Measurements from ENCODE around the gene LAIR2.
"Not testable (repeated sequence)": the region's sequence is repeated elsewhere in the genome, so short reads cannot be mapped to it uniquely, and the experiment has no call there.

LAIR2 gene

DNA sequence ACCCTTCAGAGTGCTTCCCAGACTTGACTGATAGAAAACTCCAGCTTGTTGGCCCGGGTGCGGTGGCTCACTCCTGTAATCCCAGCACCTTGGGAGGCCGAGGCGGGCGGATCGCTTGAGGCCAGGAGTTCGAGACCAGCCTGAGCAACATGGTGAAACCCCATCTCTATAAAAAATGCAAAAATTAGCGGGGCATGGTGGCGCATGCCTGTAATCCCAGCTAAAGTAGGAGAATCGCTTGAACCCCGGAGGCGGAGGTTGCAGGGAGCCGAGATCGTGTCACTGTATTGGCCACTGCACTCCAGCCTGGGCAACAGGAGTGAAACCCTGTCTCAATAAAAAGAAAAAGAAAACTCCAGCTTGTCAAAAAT, 36.5 kb upstream of the LAIR2 start:
- not testable (repeated sequence) for H3K27ac ChIP-seq (ENCODE audit: low read depth, low read length); H3K4me1 ChIP-seq (ENCODE audit: insufficient read depth, low read length); H3K4me3 ChIP-seq (ENCODE audit: low read length); H3K9ac ChIP-seq (ENCODE audit: low read depth, low read length); H3K9me3 ChIP-seq (ENCODE audit: insufficient read depth, low read depth, low read length)
- H3K27me3 ChIP-seq (ENCODE audit: insufficient read depth, low read length), result peaks cover 25% of the 10 kb centered on the region
- WGBS, result 95% methylated on average over 14 of the region's 14 CpGs
- H3K36me3 ChIP-seq (ENCODE audit: insufficient read depth, low read length), result peaks cover 10% of the 10 kb centered on the region

GRCh38 chr19:54469496-54469934, 33.1 kb upstream of the LAIR2 start:
- H3K9ac ChIP-seq (ENCODE audit: low read depth, low read length), result no peak overlapping the region
- H3K27ac ChIP-seq (ENCODE audit: low read depth, low read length), result no peak overlapping the region
- no peak overlapping the region for H3K4me3 ChIP-seq (ENCODE audit: low read length)
- H3K9me3 ChIP-seq (ENCODE audit: insufficient read depth, low read depth, low read length), result no peaks in the 10 kb centered on the region
- no peaks in the 10 kb centered on the region for H3K36me3 ChIP-seq (ENCODE audit: insufficient read depth, low read length)
- H3K27me3 ChIP-seq (ENCODE audit: insufficient read depth, low read length), result peaks cover 30% of the 10 kb centered on the region
- peaks cover 10% of the 10 kb centered on the region; the same call in 1 of the 2 replicates for H3K4me1 ChIP-seq (ENCODE audit: insufficient read depth, low read length)
- WGBS, result 63% methylated on average over 8 of the region's 8 CpGs

- 0 out of 2 replicates have a peak overlapping the region, but pooled peaks have one; percentile 64 for H3K9ac ChIP-seq (ENCODE audit: low read depth, low read length)
- H3K36me3 ChIP-seq (ENCODE audit: insufficient read depth, low read length), result no peaks in the 10 kb centered on the region
- WGBS, result 87% methylated on average over 10 of the region's 10 CpGs
- peaks cover 28% of the 10 kb centered on the region for H3K27me3 ChIP-seq (ENCODE audit: insufficient read depth, low read length)
- no peak overlapping the region for H3K27ac ChIP-seq (ENCODE audit: low read depth, low read length)
- H3K4me1 ChIP-seq (ENCODE audit: insufficient read depth, low read length), result peaks cover 10% of the 10 kb centered on the region; the same call in 1 of the 2 replicates
- no peaks in the 10 kb centered on the region for H3K9me3 ChIP-seq (ENCODE audit: insufficient read depth, low read depth, low read length)
- H3K4me3 ChIP-seq (ENCODE audit: low read length), result peak overlapping the region; percentile 48
Observed at GRCh38 chr19:54470276-54470887, 32.2 kb upstream of the LAIR2 start.

DNA sequence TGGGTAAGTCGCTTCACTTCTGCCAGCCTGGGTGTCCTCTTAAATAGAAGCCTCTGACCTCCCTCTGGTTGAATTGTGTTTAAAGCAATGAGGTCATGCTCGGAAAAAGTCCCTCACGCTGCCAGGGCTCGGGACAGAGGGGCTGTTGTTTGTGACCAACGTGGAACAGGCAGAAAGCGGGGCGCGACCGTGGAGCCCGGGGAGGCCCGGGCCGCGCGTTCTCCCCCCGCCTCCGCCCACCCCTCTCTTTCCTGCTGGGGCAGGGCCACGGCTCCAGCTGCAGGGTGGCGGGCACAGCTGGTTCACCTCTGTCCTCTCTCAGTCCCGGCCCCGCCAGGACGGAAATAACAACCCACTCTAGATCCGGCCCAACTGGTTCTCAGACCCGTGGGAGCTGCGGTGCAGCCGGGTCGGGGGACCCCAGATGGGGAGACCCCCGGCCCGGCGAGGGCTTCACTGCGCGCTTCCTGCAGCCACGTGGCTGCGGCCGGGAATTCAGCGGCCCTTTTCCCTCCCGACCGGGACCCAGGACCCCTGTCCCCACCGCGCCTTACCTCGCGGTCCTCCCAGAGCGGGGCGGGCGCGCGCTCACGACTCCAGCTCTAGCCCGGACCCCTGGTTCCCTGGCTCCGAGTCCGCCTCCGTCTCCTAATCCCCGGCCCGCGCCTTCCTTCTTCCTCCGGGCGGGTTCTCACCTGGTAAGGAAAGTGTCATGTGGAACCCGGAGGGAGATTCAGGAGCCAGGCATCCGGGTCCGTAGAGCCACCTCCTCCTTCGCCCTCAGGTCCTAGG, 31.4 kb upstream of the LAIR2 start:
- Histone ChIP-seq H3K9me3 (ENCODE audit: insufficient read depth, low read depth, low read length) (no peaks in the 10 kb centered on the region), H3K4me1 (ENCODE audit: insufficient read depth, low read length) (peaks cover 10% of the 10 kb centered on the region; the same call in 1 of the 2 replicates), H3K27me3 (ENCODE audit: insufficient read depth, low read length) (peaks cover 20% of the 10 kb centered on the region), H3K36me3 (ENCODE audit: insufficient read depth, low read length) (no peaks in the 10 kb centered on the region), H3K4me3 (ENCODE audit: low read length) (peak overlapping the region; percentile 48), H3K27ac (ENCODE audit: low read depth, low read length) (no peak overlapping the region), H3K9ac (ENCODE audit: low read depth, low read length) (peak overlapping the region; percentile 64)
- 10% methylated on average over 59 of the region's 60 CpGs for WGBS

DNA sequence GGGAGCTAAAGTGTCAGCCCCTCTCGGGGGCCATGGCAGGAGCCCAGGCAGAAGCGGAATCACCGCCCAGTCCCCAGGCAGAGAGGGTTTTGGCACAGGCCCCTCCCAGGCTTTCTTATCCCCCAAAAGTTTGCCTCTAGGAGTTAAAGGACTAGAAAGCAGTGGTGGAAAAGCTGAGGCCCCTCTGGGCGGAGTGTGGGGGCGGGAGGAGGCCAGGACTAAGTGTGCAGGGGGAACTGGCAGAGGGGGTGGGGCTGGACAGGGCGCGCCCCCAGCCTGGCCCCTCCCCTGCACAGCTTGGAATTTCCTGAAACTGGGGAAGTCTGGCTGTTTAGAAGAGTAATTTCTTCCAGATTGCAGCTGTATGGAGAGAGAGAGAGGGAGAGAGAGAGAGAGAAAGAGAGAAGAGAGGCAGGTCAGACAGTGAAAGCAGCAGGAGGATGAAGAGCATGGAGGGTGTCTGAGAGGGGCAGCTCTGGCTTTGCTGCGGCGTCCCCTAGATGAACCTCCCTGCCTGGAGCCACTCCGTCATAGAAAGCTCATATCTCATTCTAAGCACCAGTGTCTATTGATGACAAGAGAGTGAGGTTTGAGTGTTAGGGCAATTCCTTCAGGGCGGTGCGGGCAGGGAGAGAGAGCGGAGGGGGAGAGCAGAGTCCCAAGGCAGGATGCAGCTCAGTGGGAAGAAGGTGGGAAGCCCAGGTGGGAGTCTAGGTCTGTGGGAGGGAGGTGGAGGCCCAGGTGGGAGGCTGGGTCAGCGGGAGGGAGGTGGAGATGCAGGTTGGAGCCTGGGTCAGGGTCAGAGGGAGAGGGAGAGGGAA, 29.4 kb upstream of the LAIR2 start, which contains the start of gene CDC42EP5:
Gene CDC42EP5, minus strand, starts transcription at position 226 of the 821 bp plus-strand sequence. CDS start 7,749 bp downstream, outside the sequence.
- Histone ChIP-seq H3K36me3 (ENCODE audit: insufficient read depth, low read length) (no peaks in the 10 kb centered on the region), H3K27ac (ENCODE audit: low read depth, low read length) (no peak within 1 kb of the TSS), H3K27me3 (ENCODE audit: insufficient read depth, low read length) (peaks cover 20% of the 10 kb centered on the region), H3K9me3 (ENCODE audit: insufficient read depth, low read depth, low read length) (no peaks in the 10 kb centered on the region), H3K4me3 (ENCODE audit: low read length) (0 out of 2 replicates have a peak within 1 kb of the TSS, but pooled peaks have one; percentile 36), H3K9ac (ENCODE audit: low read depth, low read length) (no peak within 1 kb of the TSS), H3K4me1 (ENCODE audit: insufficient read depth, low read length) (peaks cover 10% of the 10 kb centered on the region; the same call in 1 of the 2 replicates)
- 39% methylated on average over 13 of the region's 14 CpGs for WGBS

GRCh38 chr19:54473892-54474372, 28.7 kb upstream of the LAIR2 start:
- H3K36me3 ChIP-seq (ENCODE audit: insufficient read depth, low read length), result no peaks in the 10 kb centered on the region
- no peak overlapping the region for H3K4me3 ChIP-seq (ENCODE audit: low read length)
- 63% methylated on average over 6 of the region's 6 CpGs for WGBS
- H3K4me1 ChIP-seq (ENCODE audit: insufficient read depth, low read length), result peaks cover 10% of the 10 kb centered on the region; the same call in 1 of the 2 replicates
- no peak overlapping the region for H3K27ac ChIP-seq (ENCODE audit: low read depth, low read length)
- no peak overlapping the region for H3K9ac ChIP-seq (ENCODE audit: low read depth, low read length)
- H3K9me3 ChIP-seq (ENCODE audit: insufficient read depth, low read depth, low read length), result no peaks in the 10 kb centered on the region
- peaks cover 20% of the 10 kb centered on the region for H3K27me3 ChIP-seq (ENCODE audit: insufficient read depth, low read length)

GRCh38 chr19:54475706-54476105, 26.9 kb upstream of the LAIR2 start:
- Histone ChIP-seq H3K9me3 (ENCODE audit: insufficient read depth, low read depth, low read length) (no peaks in the 10 kb centered on the region), H3K27ac (ENCODE audit: low read depth, low read length) (no peak overlapping the region), H3K36me3 (ENCODE audit: insufficient read depth, low read length) (no peaks in the 10 kb centered on the region), H3K4me3 (ENCODE audit: low read length) (no peak overlapping the region), H3K27me3 (ENCODE audit: insufficient read depth, low read length) (peaks cover 9% of the 10 kb centered on the region), H3K4me1 (ENCODE audit: insufficient read depth, low read length) (peaks cover 10% of the 10 kb centered on the region; the same call in 1 of the 2 replicates), H3K9ac (ENCODE audit: low read depth, low read length) (no peak overlapping the region)
- WGBS, result 85% methylated on average over 11 of the region's 11 CpGs

DNA sequence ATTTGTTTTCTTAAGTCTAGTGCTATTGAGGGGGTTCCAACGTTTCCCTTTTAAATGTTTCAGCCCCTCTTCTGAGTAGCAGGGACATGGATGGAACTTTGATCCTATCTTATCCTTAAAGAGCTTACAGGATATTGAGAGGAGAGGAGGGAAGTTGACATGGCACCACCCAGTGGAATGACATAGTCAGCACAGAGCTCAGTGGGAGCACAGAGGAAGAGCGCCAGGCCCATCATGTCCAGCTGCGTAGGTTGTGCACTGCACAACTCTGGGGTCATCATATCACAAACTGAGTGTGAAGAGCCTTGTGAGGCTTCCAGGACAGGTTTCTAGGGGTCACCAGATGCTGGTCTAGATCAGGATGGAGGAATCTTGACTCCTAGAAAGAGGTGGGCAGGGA, 25.0 kb upstream of the LAIR2 start:
- no peak overlapping the region for H3K9ac ChIP-seq (ENCODE audit: low read depth, low read length)
- 65% methylated on average over 3 of the region's 3 CpGs for WGBS
- no peaks in the 10 kb centered on the region for H3K27me3 ChIP-seq (ENCODE audit: insufficient read depth, low read length)
- no peak overlapping the region for H3K27ac ChIP-seq (ENCODE audit: low read depth, low read length)
- H3K36me3 ChIP-seq (ENCODE audit: insufficient read depth, low read length), result no peaks in the 10 kb centered on the region
- H3K4me1 ChIP-seq (ENCODE audit: insufficient read depth, low read length), result peaks cover 10% of the 10 kb centered on the region; the same call in 1 of the 2 replicates
- H3K9me3 ChIP-seq (ENCODE audit: insufficient read depth, low read depth, low read length), result no peaks in the 10 kb centered on the region
- H3K4me3 ChIP-seq (ENCODE audit: low read length), result no peak overlapping the region

GRCh38 chr19:54478677-54479266, 23.9 kb upstream of the LAIR2 start:
- Histone ChIP-seq H3K27ac (ENCODE audit: low read depth, low read length) (no peak overlapping the region), H3K9me3 (ENCODE audit: insufficient read depth, low read depth, low read length) (no peaks in the 10 kb centered on the region), H3K9ac (ENCODE audit: low read depth, low read length) (no peak overlapping the region), H3K27me3 (ENCODE audit: insufficient read depth, low read length) (no peaks in the 10 kb centered on the region), H3K4me3 (ENCODE audit: low read length) (no peak overlapping the region), H3K36me3 (ENCODE audit: insufficient read depth, low read length) (no peaks in the 10 kb centered on the region), H3K4me1 (ENCODE audit: insufficient read depth, low read length) (peaks cover 3% of the 10 kb centered on the region; the same call in 1 of the 2 replicates)
- 26% methylated on average over 9 of the region's 10 CpGs for WGBS

DNA sequence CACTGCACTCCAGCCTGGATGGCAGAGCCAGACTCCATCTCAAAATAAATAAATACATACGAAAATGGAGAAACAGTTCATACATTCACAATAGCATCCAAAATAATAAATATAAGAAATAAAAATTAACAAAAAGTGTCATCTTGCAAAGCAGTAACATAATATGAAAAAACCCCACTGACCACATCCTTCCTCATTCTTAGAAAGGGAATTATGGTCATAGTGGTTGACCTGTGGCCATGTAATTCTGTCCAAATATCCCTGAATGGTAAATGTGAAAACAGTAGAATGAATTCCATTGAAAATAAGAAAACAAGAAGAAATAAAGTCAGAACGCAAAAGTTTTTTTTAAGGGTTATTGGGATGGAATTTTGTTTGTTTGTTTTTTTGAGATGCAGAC, 22.6 kb upstream of the LAIR2 start:
- WGBS, result 86% methylated on average over 1 of the region's 2 CpGs
- Histone ChIP-seq H3K9me3 (ENCODE audit: insufficient read depth, low read depth, low read length) (no peaks in the 10 kb centered on the region), H3K36me3 (ENCODE audit: insufficient read depth, low read length) (no peaks in the 10 kb centered on the region), H3K27me3 (ENCODE audit: insufficient read depth, low read length) (no peaks in the 10 kb centered on the region), H3K4me1 (ENCODE audit: insufficient read depth, low read length) (no peaks in the 10 kb centered on the region), H3K9ac (ENCODE audit: low read depth, low read length) (no peak overlapping the region), H3K27ac (ENCODE audit: low read depth, low read length) (no peak overlapping the region), H3K4me3 (ENCODE audit: low read length) (no peak overlapping the region)
